MM.1S (cell line): ENCODE measurements around the gene C1QTNF7.

ENCODE experiments used
- DNase-seq: peaks from one replicate; pipeline ENCODE4 v3.0.0-alpha.2; 2015
- H2AFZ ChIP-seq: fragments of 300-600 bp; sonication (generic); 2 replicates; pipeline ENCODE4 v1.6.0; 2016; ENCODE audit warnings: antibody characterized with exemption, low read length
- H3F3A ChIP-seq: fragments of 300-600 bp; sonication (generic); 2 replicates; pipeline ENCODE4 v1.6.1; 2016; ENCODE audit warnings: mild to moderate bottlenecking, antibody characterized with exemption, low read length, moderate library complexity, mixed read lengths; ENCODE audit not compliant: insufficient read depth
- H3K27ac ChIP-seq: fragments of 300-600 bp; sonication (generic); 2 replicates; pipeline ENCODE4 v1.5.1; 2016; ENCODE audit warnings: mild to moderate bottlenecking, low read length
- H3K27me3 ChIP-seq: fragments of 300-600 bp; sonication (generic); replicated peaks from 2 replicates; pipeline ENCODE4 v1.6.0; 2016; ENCODE audit warnings: low read length; ENCODE audit not compliant: insufficient read depth
- H3K36me3 ChIP-seq: fragments of 300-600 bp; sonication (generic); replicated peaks from 2 replicates; pipeline ENCODE4 v1.6.1; 2016; ENCODE audit warnings: mild to moderate bottlenecking, low read length, mixed read lengths; ENCODE audit not compliant: insufficient read depth
- H3K4me1 ChIP-seq: fragments of 300-600 bp; sonication (generic); 2 replicates; pipeline ENCODE4 v1.6.1; 2016; ENCODE audit warnings: low read length, mixed read lengths
- H3K4me2 ChIP-seq: fragments of 300-600 bp; sonication (generic); 2 replicates; pipeline ENCODE4 v1.6.0; 2016; ENCODE audit warnings: low read depth, low read length
- H3K4me3 ChIP-seq: fragments of 300-600 bp; sonication (generic); 2 replicates; pipeline ENCODE4 v1.5.1; 2016; ENCODE audit warnings: low read length, mixed read lengths
- H3K79me2 ChIP-seq: fragments of 300-600 bp; sonication (generic); 2 replicates; pipeline ENCODE4 v1.6.1; 2016; ENCODE audit warnings: mixed run types, low read length, mixed read lengths
- H3K9ac ChIP-seq: fragments of 300-600 bp; sonication (generic); 2 replicates; pipeline ENCODE4 v1.6.1; 2016; ENCODE audit warnings: low read length, mixed read lengths
- H3K9me2 ChIP-seq: fragments of 300-600 bp; sonication (generic); replicated peaks from 2 replicates; pipeline ENCODE4 v1.6.1; 2016; ENCODE audit warnings: mild to moderate bottlenecking, low read length, mixed read lengths; ENCODE audit not compliant: insufficient read depth
- H3K9me3 ChIP-seq: fragments of 300-600 bp; sonication (generic); replicated peaks from 2 replicates; pipeline ENCODE4 v1.6.1; 2016; ENCODE audit warnings: mild to moderate bottlenecking, low read length, mixed read lengths; ENCODE audit not compliant: insufficient read depth
- H4K20me1 ChIP-seq: fragments of 300-600 bp; sonication (generic); 2 replicates; pipeline ENCODE4 v1.6.1; 2016; ENCODE audit warnings: mild to moderate bottlenecking, low read length, moderate library complexity, mixed read lengths; ENCODE audit not compliant: insufficient read depth
- EZH2 ChIP-seq: fragments of 300-600 bp; sonication (generic); optimal IDR thresholded peaks from 2 replicates; pipeline ENCODE3; 2017; ENCODE audit warnings: low read depth, mild to moderate bottlenecking, antibody characterized with exemption, low read length, mixed read lengths
- EZH2phosphoT487 ChIP-seq: fragments of 300-600 bp; sonication (generic); IDR thresholded peaks from 2 replicates; pipeline ENCODE4 v1.6.1; 2018; ENCODE audit warnings: antibody characterized with exemption, low read length
- TF ChIP-seq, protein P1 (sequence below): fragments of 300-600 bp; sonication (generic); IDR thresholded peaks from 2 replicates; pipeline ENCODE4 v1.5.1; 2016; ENCODE audit warnings: antibody characterized with exemption, low read length, mixed read lengths

The C1QTNF7 gene

DNA sequence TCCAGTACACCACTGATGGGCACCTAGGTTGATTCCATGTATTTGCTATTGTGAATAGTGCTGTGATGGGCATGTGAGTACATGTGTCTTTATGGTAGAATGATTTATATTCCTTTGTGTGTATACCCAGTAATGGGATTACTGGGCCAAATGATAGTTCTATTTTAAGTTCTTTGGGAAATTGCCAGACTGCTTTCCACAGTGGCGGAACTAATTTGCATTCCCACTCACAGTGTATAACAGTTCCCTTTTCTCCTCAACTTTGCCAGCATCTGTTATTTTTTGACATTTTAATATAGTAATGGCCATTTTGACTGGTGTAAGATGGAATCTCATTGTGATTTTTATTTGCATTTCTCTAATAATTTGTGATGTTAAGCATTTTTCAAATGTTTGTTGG, 67.8 kb downstream of the C1QTNF7 start:
- Histone ChIP-seq H3K79me2 (no peaks in the 10 kb centered on the region), H3K4me3 (no peak overlapping the region), H4K20me1 (no peaks in the 10 kb centered on the region), H3K27ac (no peak overlapping the region), H3K9ac (no peak overlapping the region), H3F3A (no peaks in the 10 kb centered on the region), H3K9me3 (no peaks in the 10 kb centered on the region), H3K4me2 (no peak overlapping the region), H2AFZ (no peak overlapping the region), H3K36me3 (no peaks in the 10 kb centered on the region), H3K4me1 (no peaks in the 10 kb centered on the region), H3K27me3 (no peaks in the 10 kb centered on the region), H3K9me2 (no peaks in the 10 kb centered on the region)
- TF ChIP-seq, protein P1, sequence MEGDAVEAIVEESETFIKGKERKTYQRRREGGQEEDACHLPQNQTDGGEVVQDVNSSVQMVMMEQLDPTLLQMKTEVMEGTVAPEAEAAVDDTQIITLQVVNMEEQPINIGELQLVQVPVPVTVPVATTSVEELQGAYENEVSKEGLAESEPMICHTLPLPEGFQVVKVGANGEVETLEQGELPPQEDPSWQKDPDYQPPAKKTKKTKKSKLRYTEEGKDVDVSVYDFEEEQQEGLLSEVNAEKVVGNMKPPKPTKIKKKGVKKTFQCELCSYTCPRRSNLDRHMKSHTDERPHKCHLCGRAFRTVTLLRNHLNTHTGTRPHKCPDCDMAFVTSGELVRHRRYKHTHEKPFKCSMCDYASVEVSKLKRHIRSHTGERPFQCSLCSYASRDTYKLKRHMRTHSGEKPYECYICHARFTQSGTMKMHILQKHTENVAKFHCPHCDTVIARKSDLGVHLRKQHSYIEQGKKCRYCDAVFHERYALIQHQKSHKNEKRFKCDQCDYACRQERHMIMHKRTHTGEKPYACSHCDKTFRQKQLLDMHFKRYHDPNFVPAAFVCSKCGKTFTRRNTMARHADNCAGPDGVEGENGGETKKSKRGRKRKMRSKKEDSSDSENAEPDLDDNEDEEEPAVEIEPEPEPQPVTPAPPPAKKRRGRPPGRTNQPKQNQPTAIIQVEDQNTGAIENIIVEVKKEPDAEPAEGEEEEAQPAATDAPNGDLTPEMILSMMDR, result no peak
- no peak for TF ChIP-seq EZH2phosphoT487
- TF ChIP-seq EZH2, result no peak
- DNase-seq, result no peak
